22Rv1 (cell line): ENCODE data around the gene TSPAN1.

ENCODE experiments used
- ZFX ChIP-seq: fragments of 450-650 bp; IDR thresholded peaks from 2 replicates; pipeline ENCODE4 v1.6.1; 2017; ENCODE audit warnings: antibody characterized with exemption, borderline replicate concordance
- TF ChIP-seq, protein P1 (sequence below): fragments of 450-650 bp; IDR thresholded peaks from 2 replicates; pipeline ENCODE4 v1.5.1; 2017; ENCODE audit warnings: mild to moderate bottlenecking

DNA sequence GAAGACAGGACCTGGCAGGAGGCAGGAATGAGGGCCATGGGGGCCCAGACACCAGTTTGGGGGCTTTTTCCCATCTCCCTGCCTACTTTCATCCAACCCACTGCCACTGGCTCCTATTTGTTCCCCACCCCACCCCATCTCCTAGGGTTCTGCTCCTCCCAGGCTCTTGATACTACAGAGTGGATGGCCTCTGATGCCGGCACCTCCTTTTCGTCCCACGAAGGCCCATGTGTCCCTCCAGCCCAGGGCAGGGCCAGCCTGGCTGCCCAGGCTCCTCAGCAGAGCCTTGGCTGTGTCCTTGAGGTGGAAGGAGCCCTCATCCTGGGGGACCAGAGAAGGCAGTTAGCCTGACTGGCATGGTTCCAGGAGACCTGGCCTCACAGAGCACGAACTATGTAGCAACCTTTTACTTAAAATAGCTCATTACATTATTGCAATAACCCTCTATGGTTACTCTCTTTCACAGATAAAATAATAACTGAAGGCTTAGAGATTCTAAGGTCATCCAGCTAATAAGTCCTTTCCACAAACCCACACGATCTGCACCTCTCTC is 19.8 kb downstream of the TSPAN1 start:
- TF ChIP-seq, protein P1, sequence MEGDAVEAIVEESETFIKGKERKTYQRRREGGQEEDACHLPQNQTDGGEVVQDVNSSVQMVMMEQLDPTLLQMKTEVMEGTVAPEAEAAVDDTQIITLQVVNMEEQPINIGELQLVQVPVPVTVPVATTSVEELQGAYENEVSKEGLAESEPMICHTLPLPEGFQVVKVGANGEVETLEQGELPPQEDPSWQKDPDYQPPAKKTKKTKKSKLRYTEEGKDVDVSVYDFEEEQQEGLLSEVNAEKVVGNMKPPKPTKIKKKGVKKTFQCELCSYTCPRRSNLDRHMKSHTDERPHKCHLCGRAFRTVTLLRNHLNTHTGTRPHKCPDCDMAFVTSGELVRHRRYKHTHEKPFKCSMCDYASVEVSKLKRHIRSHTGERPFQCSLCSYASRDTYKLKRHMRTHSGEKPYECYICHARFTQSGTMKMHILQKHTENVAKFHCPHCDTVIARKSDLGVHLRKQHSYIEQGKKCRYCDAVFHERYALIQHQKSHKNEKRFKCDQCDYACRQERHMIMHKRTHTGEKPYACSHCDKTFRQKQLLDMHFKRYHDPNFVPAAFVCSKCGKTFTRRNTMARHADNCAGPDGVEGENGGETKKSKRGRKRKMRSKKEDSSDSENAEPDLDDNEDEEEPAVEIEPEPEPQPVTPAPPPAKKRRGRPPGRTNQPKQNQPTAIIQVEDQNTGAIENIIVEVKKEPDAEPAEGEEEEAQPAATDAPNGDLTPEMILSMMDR = no peak
- no peak for TF ChIP-seq ZFX
